Testis (tissue), 2 donors: ENCODE results near the gene RABL3.

Experiments used
- CTCF ChIP-seq, 3 experiments: fragments of 450-650 bp in 2 of 3; fragments of 200-600 bp in 1 of 3; sonication (generic) in 1 of 3; IDR thresholded peaks; one replicate each; pipeline ENCODE4 v1.5.1; 2016 to 2019; ENCODE audit warnings: antibody characterized with exemption in 3 of 3, mild to moderate bottlenecking in 2 of 3, moderate library complexity in 1 of 3
- POLR2A ChIP-seq: fragments of 450-650 bp; IDR thresholded peaks from one replicate; pipeline ENCODE4 v1.6.1; 2017; ENCODE audit warnings: antibody characterized with exemption, mild to moderate bottlenecking, moderate library complexity

- no peak for TF ChIP-seq CTCF (IDR thresholded peaks at IDR 0.05)
- TF ChIP-seq POLR2A: no peak
Observed at GRCh38 chr3:120753810-120754209, 11.5 kb upstream of the RABL3 start.
